GM19025 (cell line): ENCODE data around the gene VCPKMT.

Experiments
- ATAC-seq: cut with Tn5 transposase; IDR thresholded peaks from one replicate; pipeline ENCODE4 v1.9.1; 2021; ENCODE audit warnings: mild to moderate bottlenecking, low read depth, moderate library complexity; ENCODE audit not compliant: unreplicated experiment

VCPKMT gene

DNA sequence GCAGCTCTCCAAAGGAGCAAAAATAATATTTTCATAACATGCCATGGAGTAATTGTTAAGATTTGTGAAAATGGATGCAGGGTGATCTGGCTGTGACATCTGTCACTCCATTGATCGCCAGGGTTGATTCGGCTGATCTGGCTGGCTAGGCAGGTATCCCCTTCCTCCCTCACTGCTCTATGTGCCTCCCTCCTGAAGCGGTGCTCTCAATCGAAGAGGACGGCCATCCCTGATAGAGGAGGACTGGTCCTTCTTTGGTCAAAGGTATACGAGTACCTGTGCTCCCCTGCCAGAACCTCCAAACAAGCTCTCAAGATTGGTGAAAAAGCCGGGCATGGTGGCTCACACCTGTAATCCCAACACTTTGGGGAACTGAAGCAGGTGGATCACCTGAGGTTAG, 47.9 kb downstream of the VCPKMT start:
- ATAC-seq = no peak

DNA sequence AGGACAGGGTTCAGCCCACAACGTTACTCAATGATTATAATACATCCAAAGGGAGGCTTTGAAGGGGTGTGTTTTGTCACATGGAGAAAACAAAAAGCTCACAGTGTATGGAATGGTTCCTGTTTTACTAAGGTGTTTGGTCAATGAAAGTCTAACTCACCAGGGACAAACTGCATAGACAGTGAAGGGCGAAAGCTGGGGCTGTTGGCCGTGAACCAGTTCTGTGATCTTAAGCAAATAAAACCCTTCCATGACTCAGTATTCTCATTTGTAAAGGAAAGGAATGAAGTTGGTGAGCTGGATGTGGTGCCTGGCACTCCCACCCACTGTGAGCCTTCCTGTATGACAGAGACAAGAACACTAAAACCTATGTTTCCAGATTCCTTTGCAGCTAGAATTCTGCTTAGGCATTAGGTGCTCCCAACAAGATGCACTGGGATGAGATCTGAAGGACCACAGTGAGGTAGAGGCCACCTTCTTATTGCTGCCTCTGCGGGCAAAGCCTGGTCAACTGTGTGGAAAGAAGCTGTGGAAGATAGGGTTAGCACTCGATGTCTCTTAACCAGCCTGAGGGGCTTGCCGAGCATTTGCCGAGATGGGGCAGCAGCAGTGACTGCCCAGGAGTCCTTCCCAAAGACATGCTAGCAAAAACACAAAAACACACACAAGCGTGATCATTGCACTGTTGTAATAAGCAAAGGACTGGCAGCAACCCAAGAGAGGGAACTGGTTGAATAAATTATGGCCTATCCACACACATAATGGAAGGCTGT, 48.5 kb downstream of the VCPKMT start:
- no peak for ATAC-seq

- no peak for ATAC-seq
These were observed 50.8 kb downstream of the VCPKMT start for GRCh38 chr14:50065583-50065982.

DNA sequence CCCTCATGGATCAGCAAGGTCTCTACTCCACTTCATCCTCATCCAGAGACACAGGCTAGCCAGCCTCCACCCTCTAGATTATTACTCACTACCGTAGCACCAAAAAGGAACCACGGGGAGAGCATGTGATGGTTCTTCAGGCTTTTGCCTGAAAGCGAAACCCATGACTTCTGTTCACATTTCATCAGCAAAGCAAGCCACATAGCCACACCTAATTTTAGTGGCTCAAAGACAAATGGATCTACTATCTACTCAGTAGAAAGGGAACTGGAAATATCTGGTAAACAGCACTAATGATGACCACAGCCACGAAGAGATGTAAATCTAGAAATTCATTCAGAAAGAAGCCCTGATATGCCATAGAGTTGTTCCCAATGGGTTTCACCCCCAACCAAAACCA, 51.4 kb downstream of the VCPKMT start:
- ATAC-seq = peak; percentile 56

- no peak for ATAC-seq
These were observed 52.4 kb downstream of the VCPKMT start for GRCh38 chr14:50063876-50064420.

- peak; percentile 22 for ATAC-seq
These were observed 53.8 kb downstream of the VCPKMT start for GRCh38 chr14:50062438-50063085.

- ATAC-seq = peak; percentile 43
These were observed 54.5 kb downstream of the VCPKMT start for GRCh38 chr14:50061664-50062437.

DNA sequence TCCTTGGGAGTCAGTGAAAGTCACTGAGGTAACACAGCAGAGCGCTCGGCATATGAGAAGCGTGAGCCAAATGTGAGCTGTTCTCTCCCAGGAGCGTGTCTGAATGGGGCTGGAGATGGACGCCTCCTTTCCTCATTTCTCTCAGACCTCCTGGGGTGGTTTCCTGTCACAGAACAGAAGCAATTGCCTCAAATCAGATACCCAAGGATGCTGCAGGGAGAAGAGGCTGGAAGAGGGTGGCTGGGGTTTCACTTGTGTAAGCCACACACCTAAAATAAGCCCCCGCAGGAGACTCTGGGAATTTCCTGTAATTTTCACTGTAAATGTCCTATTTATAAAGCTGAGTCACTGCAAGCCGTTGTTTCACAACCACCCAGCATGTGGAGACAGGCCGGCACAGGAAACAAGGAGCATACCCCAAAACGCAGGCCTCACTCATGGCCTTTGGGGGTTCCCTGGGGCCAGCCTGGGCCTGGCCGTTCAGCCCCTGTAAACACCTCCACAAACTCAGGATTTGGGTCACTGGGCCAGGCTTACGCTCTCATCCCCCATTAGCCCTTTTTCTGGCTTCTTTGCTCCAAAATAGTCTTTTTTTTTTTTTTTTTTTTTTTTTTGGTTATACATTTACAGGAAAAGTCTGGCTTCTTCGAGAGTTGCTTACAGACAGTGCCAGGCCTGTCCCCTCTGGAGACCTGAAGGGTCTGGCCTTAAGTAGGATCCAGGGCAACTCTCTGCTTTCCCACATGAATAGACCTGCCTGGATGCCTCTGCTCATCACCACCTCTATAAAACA, 55.3 kb downstream of the VCPKMT start:
- ATAC-seq = no peak

GRCh38 chr14:50059763-50060616, 56.4 kb downstream of the VCPKMT start:
- no peak for ATAC-seq
